Type B pancreatic cell (in vitro differentiated cells): Measurements from ENCODE around the gene TP53I11. TPM values are rescaled to one million over a fixed set of nuclear protein-coding genes. Genes with fewer than 3 reads are reported as not detected.

ENCODE experiments used
- DNase-seq: peaks from one replicate; pipeline ENCODE4 v3.0.0; 2021; ENCODE audit warnings: mixed read lengths; ENCODE audit not compliant: unreplicated experiment; ENCODE audit errors: extremely low spot score
- H3K27ac Mint-ChIP-seq: 2 replicates; pipeline ENCODE4 v1.8.0; 2021; ENCODE audit warnings: mild to moderate bottlenecking, mixed read lengths
- H3K27me3 Mint-ChIP-seq: 2 replicates; pipeline ENCODE4 v1.8.0; 2021; ENCODE audit warnings: mixed read lengths
- H3K36me3 Mint-ChIP-seq: 2 replicates; pipeline ENCODE4 v1.8.0; 2021; ENCODE audit warnings: mixed read lengths
- H3K4me1 Mint-ChIP-seq: one replicate; pipeline ENCODE4 v1.8.0; 2021; ENCODE audit warnings: mixed read lengths; ENCODE audit not compliant: unreplicated experiment
- H3K4me3 Mint-ChIP-seq: 2 replicates; pipeline ENCODE4 v1.8.0; 2021; ENCODE audit warnings: mild to moderate bottlenecking, mixed read lengths
- H3K9me3 Mint-ChIP-seq: 2 replicates; pipeline ENCODE4 v1.8.0; 2021; ENCODE audit warnings: mixed read lengths
- total RNA-seq: library from RNA; stranded (reverse); gene quantifications from 2 replicates; pipeline ENCODE4 v1.2.1, GENCODE V29; 2021; ENCODE audit warnings: low replicate concordance
- TF ChIP-seq, protein P1 (sequence below): fragments of 200-600 bp; sonication (generic); conservative IDR thresholded peaks from 2 replicates; pipeline ENCODE4 v1.5.0; 2021; ENCODE audit warnings: antibody characterized with exemption, mild to moderate bottlenecking

The TP53I11 gene
- total RNA-seq, 1 donor from 2014 or later: 72.4 TPM

DNA sequence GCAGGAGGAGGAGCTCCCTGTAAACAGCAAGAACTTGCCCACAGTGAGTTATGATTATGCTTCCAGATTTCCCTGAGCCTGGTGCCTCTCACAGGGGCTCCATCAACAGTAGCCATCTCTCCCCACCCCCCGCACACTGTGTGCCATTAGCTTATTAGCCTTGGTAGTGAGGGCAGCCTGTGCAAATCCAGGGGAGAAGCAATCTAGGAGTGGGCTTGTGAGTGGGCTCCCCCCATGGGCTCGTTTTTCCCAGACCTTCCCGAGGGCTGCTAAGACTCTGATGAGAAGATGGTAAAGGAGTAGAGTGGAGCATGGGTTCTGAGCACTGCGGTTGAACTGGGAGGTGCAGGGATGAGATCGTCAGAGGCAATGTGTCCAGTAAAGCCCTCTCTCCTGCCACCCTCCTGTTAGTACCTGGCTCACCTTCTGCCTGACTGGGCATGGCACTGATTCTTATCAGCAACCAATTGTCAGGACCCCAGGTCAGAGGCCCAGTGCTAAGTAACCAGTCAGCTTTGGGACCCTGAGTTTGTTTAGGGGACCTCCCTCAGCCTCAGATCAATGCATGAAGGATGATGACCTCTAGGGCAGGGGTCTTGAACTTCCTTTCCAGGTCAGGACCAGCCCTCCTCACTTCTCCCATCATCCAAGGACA is 38.4 kb upstream of the TP53I11 start:
- H3K27me3 Mint-ChIP-seq: peaks cover 26% of the 10 kb centered on the region
- H3K4me3 Mint-ChIP-seq: no peak overlapping the region
- TF ChIP-seq, protein P1, sequence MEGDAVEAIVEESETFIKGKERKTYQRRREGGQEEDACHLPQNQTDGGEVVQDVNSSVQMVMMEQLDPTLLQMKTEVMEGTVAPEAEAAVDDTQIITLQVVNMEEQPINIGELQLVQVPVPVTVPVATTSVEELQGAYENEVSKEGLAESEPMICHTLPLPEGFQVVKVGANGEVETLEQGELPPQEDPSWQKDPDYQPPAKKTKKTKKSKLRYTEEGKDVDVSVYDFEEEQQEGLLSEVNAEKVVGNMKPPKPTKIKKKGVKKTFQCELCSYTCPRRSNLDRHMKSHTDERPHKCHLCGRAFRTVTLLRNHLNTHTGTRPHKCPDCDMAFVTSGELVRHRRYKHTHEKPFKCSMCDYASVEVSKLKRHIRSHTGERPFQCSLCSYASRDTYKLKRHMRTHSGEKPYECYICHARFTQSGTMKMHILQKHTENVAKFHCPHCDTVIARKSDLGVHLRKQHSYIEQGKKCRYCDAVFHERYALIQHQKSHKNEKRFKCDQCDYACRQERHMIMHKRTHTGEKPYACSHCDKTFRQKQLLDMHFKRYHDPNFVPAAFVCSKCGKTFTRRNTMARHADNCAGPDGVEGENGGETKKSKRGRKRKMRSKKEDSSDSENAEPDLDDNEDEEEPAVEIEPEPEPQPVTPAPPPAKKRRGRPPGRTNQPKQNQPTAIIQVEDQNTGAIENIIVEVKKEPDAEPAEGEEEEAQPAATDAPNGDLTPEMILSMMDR: no peak
- no peak overlapping the region for H3K27ac Mint-ChIP-seq
- H3K9me3 Mint-ChIP-seq: no peaks in the 10 kb centered on the region
- H3K36me3 Mint-ChIP-seq: no peaks in the 10 kb centered on the region
- H3K4me1 Mint-ChIP-seq: peaks cover 15% of the 10 kb centered on the region
- no peak for DNase-seq

DNA sequence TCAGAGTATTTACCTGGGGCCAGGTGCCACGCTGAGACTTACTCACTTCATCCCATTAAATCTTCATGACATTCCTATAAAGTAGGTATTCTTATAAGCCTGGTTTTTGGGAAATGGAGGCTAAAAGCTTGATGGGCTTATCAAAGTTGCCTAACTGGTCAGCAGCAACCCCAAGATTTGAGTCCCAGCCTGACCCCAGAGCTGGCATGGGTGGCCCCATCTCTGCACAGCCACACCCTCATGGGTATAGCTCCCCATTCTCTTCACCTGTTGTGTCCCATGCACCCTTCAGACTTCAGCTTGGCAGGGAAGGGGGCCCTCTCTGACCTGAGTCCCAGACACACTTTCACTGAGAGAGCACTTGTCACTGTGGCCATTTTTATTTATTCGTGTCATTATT is 37.4 kb upstream of the TP53I11 start:
- Mint-ChIP-seq H3K4me1 (peaks cover 12% of the 10 kb centered on the region), H3K27ac (no peak overlapping the region), H3K36me3 (no peaks in the 10 kb centered on the region), H3K4me3 (no peak overlapping the region), H3K27me3 (peaks cover 21% of the 10 kb centered on the region), H3K9me3 (no peaks in the 10 kb centered on the region)
- no peak for DNase-seq
- TF ChIP-seq, protein P1: no peak

DNA sequence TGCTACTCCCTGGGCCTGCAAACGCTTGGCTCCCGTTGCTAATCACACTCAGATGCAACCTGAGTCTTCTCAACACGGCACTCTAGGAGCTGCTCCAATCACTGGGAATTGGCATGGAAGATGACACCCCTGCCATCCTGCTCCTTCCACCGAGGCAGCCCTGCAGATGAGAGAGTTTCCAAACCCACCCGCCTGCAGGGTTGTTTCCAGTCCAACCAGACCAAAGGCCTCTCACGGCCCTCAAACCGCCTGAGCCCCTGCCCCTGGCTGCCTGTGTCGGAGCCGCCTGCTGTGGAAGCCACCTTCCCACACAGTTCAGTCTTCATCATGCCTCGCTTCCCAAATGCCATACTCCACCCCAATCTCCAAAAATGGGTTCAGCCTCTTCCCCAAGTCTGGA is 36.8 kb upstream of the TP53I11 start:
- H3K27ac Mint-ChIP-seq: no peak overlapping the region
- no peak overlapping the region for H3K4me3 Mint-ChIP-seq

DNA sequence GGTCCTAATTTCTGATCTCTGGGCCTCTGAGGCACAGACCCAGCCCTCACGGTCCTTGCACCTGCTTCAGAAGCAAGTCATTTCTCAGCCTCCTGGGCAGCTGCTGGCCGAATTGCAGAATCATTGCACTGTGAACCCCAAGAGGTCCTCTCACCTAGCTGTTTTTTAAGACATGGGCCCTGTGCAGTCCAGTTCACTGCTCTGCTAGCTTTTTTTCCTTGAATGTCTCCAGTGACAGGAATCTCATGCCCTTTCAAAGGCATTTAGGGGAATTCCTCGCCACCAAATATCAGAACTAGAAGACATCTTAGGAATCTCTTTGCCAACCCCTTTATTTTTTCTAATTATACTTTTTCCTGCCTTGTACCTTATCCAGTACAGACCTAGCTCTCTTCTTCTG is 35.6 kb upstream of the TP53I11 start:
- Mint-ChIP-seq H3K4me1 (peaks cover 12% of the 10 kb centered on the region), H3K9me3 (no peaks in the 10 kb centered on the region), H3K27me3 (peaks cover 15% of the 10 kb centered on the region), H3K4me3 (no peak overlapping the region), H3K36me3 (no peaks in the 10 kb centered on the region), H3K27ac (no peak overlapping the region)
- TF ChIP-seq, protein P1: no peak
- no peak for DNase-seq

More for the DNA sequence above, 36.8 kb upstream of the TP53I11 start:
- DNase-seq: peak; percentile 34
- Mint-ChIP-seq H3K36me3 (no peaks in the 10 kb centered on the region), H3K27me3 (peaks cover 15% of the 10 kb centered on the region), H3K4me1 (peaks cover 7% of the 10 kb centered on the region), H3K9me3 (no peaks in the 10 kb centered on the region)
- TF ChIP-seq, protein P1: no peak

DNA sequence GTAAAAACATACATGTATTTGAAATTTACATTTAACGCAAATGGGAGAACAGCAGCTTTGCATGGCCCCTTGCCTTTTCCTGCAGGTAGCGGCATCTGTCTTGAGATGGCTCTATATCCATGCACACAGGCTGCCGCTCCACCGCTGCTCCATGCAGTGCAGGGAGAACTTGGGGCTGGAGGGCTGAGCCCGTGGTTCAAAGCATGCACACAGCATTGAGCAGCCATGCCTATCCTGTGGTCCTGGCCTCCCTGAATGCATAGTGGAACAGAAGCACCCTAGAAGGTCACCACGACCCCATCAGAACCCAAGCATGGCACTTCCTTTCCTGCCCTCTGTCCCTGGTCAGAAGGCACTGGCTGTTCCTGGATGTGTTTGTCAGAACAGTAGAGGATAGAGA is 35.0 kb upstream of the TP53I11 start:
- H3K9me3 Mint-ChIP-seq: no peaks in the 10 kb centered on the region
- H3K27ac Mint-ChIP-seq: no peak overlapping the region
- no peak for DNase-seq
- H3K4me3 Mint-ChIP-seq: no peak overlapping the region
- H3K4me1 Mint-ChIP-seq: peaks cover 9% of the 10 kb centered on the region
- H3K27me3 Mint-ChIP-seq: peaks cover 13% of the 10 kb centered on the region
- H3K36me3 Mint-ChIP-seq: no peaks in the 10 kb centered on the region
- TF ChIP-seq, protein P1: no peak

DNA sequence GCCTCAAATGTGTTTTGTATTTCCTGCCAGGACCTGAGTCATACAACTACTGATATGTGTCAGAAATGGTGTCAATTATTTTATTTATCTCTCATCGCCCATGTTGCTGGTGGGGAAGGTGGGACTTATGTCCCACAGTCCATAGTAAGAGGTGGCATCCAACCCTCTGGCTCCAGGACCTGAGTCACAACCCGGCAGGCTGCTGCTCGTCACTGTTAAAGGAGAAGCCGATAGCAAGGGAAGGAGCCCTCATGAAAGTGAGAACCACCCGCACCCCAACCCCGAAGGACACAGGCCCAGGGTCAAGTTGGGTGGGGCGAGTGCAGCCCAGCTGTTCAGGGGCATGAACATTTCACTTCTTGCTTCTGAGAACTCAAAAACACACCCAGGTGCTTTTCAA is 33.1 kb upstream of the TP53I11 start:
- Mint-ChIP-seq H3K4me1 (peaks cover 21% of the 10 kb centered on the region), H3K9me3 (no peaks in the 10 kb centered on the region), H3K27ac (no peak overlapping the region), H3K4me3 (no peak overlapping the region), H3K27me3 (peaks cover 9% of the 10 kb centered on the region), H3K36me3 (no peaks in the 10 kb centered on the region)
- no peak for DNase-seq
- TF ChIP-seq, protein P1: no peak
